22Rv1 (cell line): Measurements from ENCODE around the gene HSF2BP.

Source experiments
- ZFX ChIP-seq: fragments of 450-650 bp; IDR thresholded peaks from 2 replicates; pipeline ENCODE4 v1.6.1; 2017; ENCODE audit warnings: antibody characterized with exemption, borderline replicate concordance
- TF ChIP-seq, protein P1 (sequence below): fragments of 450-650 bp; IDR thresholded peaks from 2 replicates; pipeline ENCODE4 v1.5.1; 2017; ENCODE audit warnings: mild to moderate bottlenecking

GRCh38 chr21:43588957-43589356, 70.3 kb downstream of the HSF2BP start:
- TF ChIP-seq, protein P1, sequence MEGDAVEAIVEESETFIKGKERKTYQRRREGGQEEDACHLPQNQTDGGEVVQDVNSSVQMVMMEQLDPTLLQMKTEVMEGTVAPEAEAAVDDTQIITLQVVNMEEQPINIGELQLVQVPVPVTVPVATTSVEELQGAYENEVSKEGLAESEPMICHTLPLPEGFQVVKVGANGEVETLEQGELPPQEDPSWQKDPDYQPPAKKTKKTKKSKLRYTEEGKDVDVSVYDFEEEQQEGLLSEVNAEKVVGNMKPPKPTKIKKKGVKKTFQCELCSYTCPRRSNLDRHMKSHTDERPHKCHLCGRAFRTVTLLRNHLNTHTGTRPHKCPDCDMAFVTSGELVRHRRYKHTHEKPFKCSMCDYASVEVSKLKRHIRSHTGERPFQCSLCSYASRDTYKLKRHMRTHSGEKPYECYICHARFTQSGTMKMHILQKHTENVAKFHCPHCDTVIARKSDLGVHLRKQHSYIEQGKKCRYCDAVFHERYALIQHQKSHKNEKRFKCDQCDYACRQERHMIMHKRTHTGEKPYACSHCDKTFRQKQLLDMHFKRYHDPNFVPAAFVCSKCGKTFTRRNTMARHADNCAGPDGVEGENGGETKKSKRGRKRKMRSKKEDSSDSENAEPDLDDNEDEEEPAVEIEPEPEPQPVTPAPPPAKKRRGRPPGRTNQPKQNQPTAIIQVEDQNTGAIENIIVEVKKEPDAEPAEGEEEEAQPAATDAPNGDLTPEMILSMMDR: no peak
- TF ChIP-seq ZFX: no peak
